Panc1 (cell line): ENCODE measurements around the gene RASSF4. TPM values are rescaled to one million over a fixed set of nuclear protein-coding genes. Genes with fewer than 3 reads are reported as not detected.

Experiments
- ATAC-seq: fragments of 200-7000 bp; cut with Tn5 transposase; 2 replicates; pipeline ENCODE4 v1.9.1; 2020; ENCODE audit warnings: mild to moderate bottlenecking, moderate library complexity
- BruUV-seq: library from RNA; stranded (reverse); fragments of 400-500 nt; replicated peaks from 2 replicates; lab custom pipeline; 2021; lab: Mats Ljungman, UMichigan
- CTCF ChIA-PET: fragments of 300-600 bp; sonication (Branson Sonifier 250); formaldehyde crosslinking; loops from one replicate; lab custom pipeline; 2022; ENCODE audit warnings: antibody characterized with exemption; lab: Charles Lee
- POLR2A ChIA-PET: fragments of 300-600 bp; sonication (Branson Sonifier 250); formaldehyde crosslinking; loops from one replicate; lab custom pipeline; 2022; ENCODE audit warnings: antibody characterized with exemption; lab: Charles Lee
- DNase-seq: peaks from one replicate; pipeline ENCODE4 v3.0.0-alpha.2; 2010; ENCODE audit warnings: low read depth, low spot score
- H3K27ac ChIP-seq: 2 replicates; pipeline ENCODE4 v1.5.1; 2011; ENCODE audit warnings: mild to moderate bottlenecking, low read length, inconsistent platforms
- H3K27me3 ChIP-seq: fragments of 200-500 bp; sonication (Bioruptor generic); 2 replicates; pipeline ENCODE4 v1.6.0; 2014; ENCODE audit warnings: low read length, inconsistent platforms; ENCODE audit not compliant: control insufficient read depth, insufficient read depth
- H3K36me3 ChIP-seq: fragments of 200-500 bp; sonication (Bioruptor generic); 2 replicates; pipeline ENCODE4 v1.5.1; 2014; ENCODE audit warnings: inconsistent platforms, mild to moderate bottlenecking, low read length, moderate library complexity; ENCODE audit not compliant: control insufficient read depth, insufficient read depth
- H3K4me1 ChIP-seq: 2 replicates; pipeline ENCODE4 v1.5.1; 2011; ENCODE audit warnings: inconsistent platforms, mild to moderate bottlenecking, low read length, moderate library complexity; ENCODE audit not compliant: control insufficient read depth, insufficient read depth
- H3K4me3 ChIP-seq, 2 experiments: 2 replicates each; pipeline ENCODE4 v1.5.1; 2011 to 2012; ENCODE audit warnings: low read depth in 2 of 2, low read length in 2 of 2, mild to moderate bottlenecking in 2 of 2, inconsistent platforms in 1 of 2, moderate library complexity in 1 of 2
- H3K9me3 ChIP-seq: fragments of 200-500 bp; sonication (Bioruptor generic); 2 replicates; pipeline ENCODE4 v1.5.1; 2014; ENCODE audit warnings: low read depth, mild to moderate bottlenecking, inconsistent platforms, low read length, moderate library complexity; ENCODE audit not compliant: control insufficient read depth, insufficient read depth
- CTCF ChIP-seq: fragments of 450-650 bp; IDR thresholded peaks from 2 replicates; pipeline ENCODE4 v1.5.1; 2017; ENCODE audit warnings: mild to moderate bottlenecking
- POLR2AphosphoS5 ChIP-seq: IDR thresholded peaks from 2 replicates; pipeline ENCODE4 v1.6.1; 2012; ENCODE audit warnings: mild to moderate bottlenecking, low read depth, low read length, moderate library complexity
- REST ChIP-seq, 2 experiments: IDR thresholded peaks; 2 replicates each; pipeline ENCODE4 v1.6.1; 2011 to 2012; ENCODE audit warnings: low read depth in 2 of 2, control low read depth in 1 of 2, low read length in 1 of 2, mild to moderate bottlenecking in 1 of 2, moderate library complexity in 1 of 2; ENCODE audit not compliant: insufficient read depth in 1 of 2
- SIN3A ChIP-seq: IDR thresholded peaks from 2 replicates; pipeline ENCODE4 v1.6.1; 2012; ENCODE audit warnings: low read depth, mild to moderate bottlenecking, low read length, moderate library complexity, borderline replicate concordance; ENCODE audit not compliant: insufficient read depth
- TCF7L2 ChIP-seq: IDR thresholded peaks from 2 replicates; pipeline ENCODE4 v1.6.1; 2011; ENCODE audit warnings: mild to moderate bottlenecking, low read depth, low read length, inconsistent platforms
- in situ Hi-C: cut with HindIII; loops from 2 replicates; pipeline ENCODE4 v1.10.0; 2016; ENCODE audit warnings: low sequenced_read_pairs, low pct_unique_long_range_greater_than_20kb
- intact Hi-C: fragments of 100-400 bp; cut with micrococcal nuclease; formaldehyde crosslinking; loops from one replicate; pipeline ENCODE4 v1.10.0; 2022; ENCODE audit not compliant: unreplicated experiment
- total RNA-seq: library from RNA; stranded (reverse); gene quantifications from one replicate; pipeline ENCODE4 v1.2.1, GENCODE V29; 2021; ENCODE audit not compliant: unreplicated experiment

The RASSF4 gene
- total RNA-seq, 1 experiment from 2014 or later: 13.9 TPM

- no peak for ATAC-seq
- TF ChIP-seq REST (IDR thresholded peaks at IDR 0.05; ENCODE audit: insufficient read depth in 1 of 2, low read depth in 2 of 2, low read length in 1 of 2) (no peak), SIN3A (no peak), TCF7L2 (no peak), CTCF (no peak), POLR2AphosphoS5 (no peak)
- BruUV-seq: no TSS peak
- H3K27ac ChIP-seq: no peak overlapping the region
- H3K36me3 ChIP-seq: no peaks in the 10 kb centered on the region
- no peaks in the 10 kb centered on the region for H3K4me1 ChIP-seq
- H3K9me3 ChIP-seq: no peaks in the 10 kb centered on the region
- ChIA-PET CTCF (no interaction called here), POLR2A (no interaction called here)
- H3K27me3 ChIP-seq: no peaks in the 10 kb centered on the region
- intact Hi-C loops (no loop called here), in situ Hi-C loops (no loop called here)
- no peak overlapping the region for H3K4me3 ChIP-seq
- DNase-seq: no peak
These were observed 63.8 kb downstream of the RASSF4 start for GRCh38 chr10:45023426-45023825.

- BruUV-seq: no TSS peak
- POLR2A ChIA-PET: no interaction called here
- H3K27me3 ChIP-seq: no peaks in the 10 kb centered on the region; the same call in 1 of the 2 replicates
- CTCF ChIA-PET: no interaction called here
- no peaks in the 10 kb centered on the region for H3K4me1 ChIP-seq
- ATAC-seq (no peak), DNase-seq (no peak)
- intact Hi-C loops: no loop called here
- no peaks in the 10 kb centered on the region for H3K36me3 ChIP-seq
- no peak overlapping the region for H3K27ac ChIP-seq
- in situ Hi-C loops: no loop called here
- H3K4me3 ChIP-seq: no peak overlapping the region
- TF ChIP-seq TCF7L2: no peak
- TF ChIP-seq CTCF: no peak
- no peak for TF ChIP-seq REST (IDR thresholded peaks at IDR 0.05; ENCODE audit: insufficient read depth in 1 of 2, low read depth in 2 of 2, low read length in 1 of 2)
- no peak for TF ChIP-seq SIN3A
- no peak for TF ChIP-seq POLR2AphosphoS5
- H3K9me3 ChIP-seq: peaks cover 9% of the 10 kb centered on the region; the same call in 1 of the 2 replicates
These were observed 74.7 kb downstream of the RASSF4 start for GRCh38 chr10:45034301-45034700.
